ENCODE measurements around the gene ELMO1.

DNA sequence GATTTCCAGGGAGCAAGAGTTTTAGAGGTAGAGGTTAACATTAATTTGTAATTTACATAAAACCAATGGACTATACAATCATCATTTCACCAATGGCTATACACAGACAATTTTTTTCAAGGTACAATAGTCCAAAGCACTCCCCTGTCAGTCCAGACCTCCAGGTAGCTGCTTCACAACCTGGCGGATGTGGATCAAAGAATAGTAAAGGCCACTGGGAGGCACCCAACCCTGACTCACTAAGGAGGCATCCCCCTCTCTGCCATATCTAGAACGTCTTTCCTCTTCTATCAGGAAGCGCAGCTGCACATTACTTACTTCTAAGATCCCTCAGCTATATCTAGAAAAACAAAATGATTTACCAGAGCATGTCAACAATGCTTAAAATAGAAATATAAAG, 506.6 kb downstream of the ELMO1 start:
- TF ChIP-seq, protein P1, sequence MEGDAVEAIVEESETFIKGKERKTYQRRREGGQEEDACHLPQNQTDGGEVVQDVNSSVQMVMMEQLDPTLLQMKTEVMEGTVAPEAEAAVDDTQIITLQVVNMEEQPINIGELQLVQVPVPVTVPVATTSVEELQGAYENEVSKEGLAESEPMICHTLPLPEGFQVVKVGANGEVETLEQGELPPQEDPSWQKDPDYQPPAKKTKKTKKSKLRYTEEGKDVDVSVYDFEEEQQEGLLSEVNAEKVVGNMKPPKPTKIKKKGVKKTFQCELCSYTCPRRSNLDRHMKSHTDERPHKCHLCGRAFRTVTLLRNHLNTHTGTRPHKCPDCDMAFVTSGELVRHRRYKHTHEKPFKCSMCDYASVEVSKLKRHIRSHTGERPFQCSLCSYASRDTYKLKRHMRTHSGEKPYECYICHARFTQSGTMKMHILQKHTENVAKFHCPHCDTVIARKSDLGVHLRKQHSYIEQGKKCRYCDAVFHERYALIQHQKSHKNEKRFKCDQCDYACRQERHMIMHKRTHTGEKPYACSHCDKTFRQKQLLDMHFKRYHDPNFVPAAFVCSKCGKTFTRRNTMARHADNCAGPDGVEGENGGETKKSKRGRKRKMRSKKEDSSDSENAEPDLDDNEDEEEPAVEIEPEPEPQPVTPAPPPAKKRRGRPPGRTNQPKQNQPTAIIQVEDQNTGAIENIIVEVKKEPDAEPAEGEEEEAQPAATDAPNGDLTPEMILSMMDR (IDR thresholded peaks at IDR 0.05) = no peak
- no peak for TF ChIP-seq POLR2A (IDR thresholded peaks at IDR 0.05)

Data from transverse colon (tissue), 3 donors.